Endothelial cell of umbilical vein (primary cell): ENCODE data around the gene PCDHA3. TPM values are rescaled to one million over a fixed set of nuclear protein-coding genes. Genes with fewer than 3 reads are reported as not detected.

ENCODE experiments used
- BruUV-seq: library from RNA; stranded (reverse); fragments of 400-500 nt; replicated peaks from 2 replicates; lab custom pipeline; 2021; lab: Mats Ljungman, UMichigan
- CTCF ChIA-PET: fragments of 300-600, 350-600 bp; sonication (Branson Sonifier 250); formaldehyde crosslinking; loops from one replicate; lab custom pipeline; 2021; ENCODE audit warnings: antibody characterized with exemption, inconsistent platforms; lab: Charles Lee
- POLR2A ChIA-PET: fragments of 300-600, 350-600 bp; sonication (Branson Sonifier 250); formaldehyde crosslinking; loops from one replicate; lab custom pipeline; 2021; ENCODE audit warnings: antibody characterized with exemption, inconsistent platforms; lab: Charles Lee
- DNase-seq: peaks from one replicate; pipeline ENCODE4 v3.0.0-alpha.2; 2011; ENCODE audit warnings: low read depth, low spot score
- FAIRE-seq: peaks from 2 replicates; lab custom pipeline; 2011; peaks lifted over from hg19 to GRCh38; lab: Jason Lieb, UNC
- H2AFZ ChIP-seq: 2 replicates; pipeline ENCODE4 v1.6.0; 2012; ENCODE audit warnings: low read depth, low read length, control low read depth, inconsistent platforms
- H3K27ac ChIP-seq: 2 replicates; pipeline ENCODE4 v1.5.1; 2011; ENCODE audit warnings: low read depth, mild to moderate bottlenecking, control low read depth, low read length, moderate library complexity; ENCODE audit not compliant: insufficient read depth
- H3K27me3 ChIP-seq, 2 experiments: 2 replicates each; pipeline versions ENCODE4 v1.6.0 to v1.6.1; 2011; ENCODE audit warnings: low read length in 2 of 2, mixed read lengths in 1 of 2; ENCODE audit not compliant: control insufficient read depth in 2 of 2, insufficient read depth in 2 of 2
- H3K36me3 ChIP-seq, 2 experiments: 2 replicates in 1 of 2; 3 replicates in 1 of 2; pipeline ENCODE4 v1.5.1; 2011; ENCODE audit warnings: low read length in 2 of 2, mild to moderate bottlenecking in 1 of 2, moderate library complexity in 1 of 2; ENCODE audit not compliant: control insufficient read depth in 2 of 2, insufficient read depth in 2 of 2; ENCODE audit errors: extremely low read depth in 1 of 2
- H3K4me1 ChIP-seq: 3 replicates; pipeline ENCODE4 v1.5.1; 2011; ENCODE audit warnings: mild to moderate bottlenecking, low read length; ENCODE audit not compliant: control insufficient read depth, insufficient read depth; ENCODE audit errors: extremely low read depth
- H3K4me2 ChIP-seq: 2 replicates; pipeline ENCODE4 v1.6.1; 2011; ENCODE audit warnings: low read length, control low read depth, mixed read lengths; ENCODE audit not compliant: insufficient read depth
- H3K4me3 ChIP-seq, 3 experiments: fragments of 200-600 bp in 1 of 3; sonication (generic), shearing (Covaris generic) in 1 of 3; replicated peaks in 1 of 3; 2 replicates each; pipeline ENCODE4 v1.5.1; 2011 to 2016; ENCODE audit warnings: control low read depth in 3 of 3, low read length in 3 of 3, mild to moderate bottlenecking in 2 of 3, inconsistent platforms in 1 of 3, low read depth in 1 of 3, moderate library complexity in 1 of 3; ENCODE audit not compliant: insufficient read depth in 1 of 3
- H3K79me2 ChIP-seq: 2 replicates; pipeline ENCODE4 v1.6.0; 2012; ENCODE audit warnings: low read length, inconsistent platforms; ENCODE audit not compliant: control insufficient read depth, insufficient read depth
- H3K9ac ChIP-seq: replicated peaks from 2 replicates; pipeline ENCODE3; 2011; ENCODE audit warnings: low read length, control low read depth; ENCODE audit not compliant: insufficient read depth; ENCODE audit errors: extremely low read depth
- H3K9me1 ChIP-seq: replicated peaks from 3 replicates; pipeline ENCODE4 v1.6.0; 2011; ENCODE audit warnings: mild to moderate bottlenecking, low read length; ENCODE audit not compliant: control insufficient read depth, insufficient read depth; ENCODE audit errors: extremely low read depth
- H3K9me3 ChIP-seq: replicated peaks from 2 replicates; pipeline ENCODE4 v1.5.1; 2012; ENCODE audit warnings: low read length, inconsistent platforms; ENCODE audit not compliant: control insufficient read depth, insufficient read depth
- H4K20me1 ChIP-seq: replicated peaks from 2 replicates; pipeline ENCODE3; 2011; ENCODE audit warnings: mild to moderate bottlenecking, low read length; ENCODE audit not compliant: control insufficient read depth, insufficient read depth; ENCODE audit errors: extremely low read depth
- EZH2 ChIP-seq: IDR thresholded peaks from 2 replicates; pipeline ENCODE4 v1.6.1; 2012; ENCODE audit warnings: borderline replicate concordance, low read depth, mild to moderate bottlenecking, moderate library complexity, low read length, inconsistent platforms; ENCODE audit not compliant: severe bottlenecking
- FOS ChIP-seq: IDR thresholded peaks from 2 replicates; pipeline ENCODE4 v1.6.1; 2011; ENCODE audit warnings: mild to moderate bottlenecking, low read length, moderate library complexity, borderline replicate concordance; ENCODE audit not compliant: insufficient read depth
- GATA2 ChIP-seq: IDR thresholded peaks from 2 replicates; pipeline ENCODE4 v1.7.0; 2011; ENCODE audit warnings: low read depth, mild to moderate bottlenecking, moderate library complexity, mixed read lengths, low read length; ENCODE audit not compliant: insufficient read length, insufficient read depth
- JUN ChIP-seq: IDR thresholded peaks from 2 replicates; pipeline ENCODE4 v1.6.1; 2011; ENCODE audit warnings: borderline replicate concordance, low read depth; ENCODE audit not compliant: insufficient read length, insufficient read depth
- MYC ChIP-seq: IDR thresholded peaks from one replicate; pipeline ENCODE4 v1.6.1; 2011; ENCODE audit warnings: mild to moderate bottlenecking, low read depth, low read length
- POLR2A ChIP-seq: IDR thresholded peaks from 2 replicates; pipeline ENCODE4 v1.6.1; 2012; ENCODE audit warnings: low read depth, mild to moderate bottlenecking, control low read depth, low read length
- POLR2AphosphoS5 ChIP-seq: IDR thresholded peaks from 2 replicates; pipeline ENCODE4 v1.6.1; 2012; ENCODE audit warnings: low read depth, mild to moderate bottlenecking, control low read depth, low read length, moderate library complexity; ENCODE audit not compliant: insufficient read depth
- dilution Hi-C: fragments of 300-500 bp; cut with MboI; formaldehyde crosslinking; loops from one replicate; pipeline ENCODE4 v1.15.0; 2019; ENCODE audit warnings: low sequenced_read_pairs; ENCODE audit not compliant: extremely low pct_ligation_motif_present
- intact Hi-C: fragments of 100-400 bp; cut with micrococcal nuclease; formaldehyde crosslinking; loops from one replicate; pipeline ENCODE4 v1.10.0; 2022
- polyA plus RNA-seq, 4 experiments: library from polyadenylated mRNA; depleted of rRNA in 3 of 4; stranded (reverse) in 3 of 4; unstranded in 1 of 4; fragments of >200 nt; gene quantifications; 2 replicates each; pipeline versions ENCODE4 v1.2.1 to v1.2.3, GENCODE V29; 2011 to 2012; ENCODE audit warnings: missing spikeins in 1 of 4
- total RNA-seq: library from RNA; stranded (reverse); gene quantifications from 2 replicates; pipeline ENCODE4 v1.2.3, GENCODE V29; 2021
- TF ChIP-seq, protein P1 (sequence below): IDR thresholded peaks from 2 replicates; pipeline ENCODE4 v1.6.1; 2011; ENCODE audit not compliant: insufficient read depth, insufficient read length
- TF ChIP-seq, protein P2 (sequence below), 2 donors: IDR thresholded peaks; 1 replicate in 1 of 2; 2 replicates in 1 of 2; pipeline ENCODE4 v1.5.1; 2011; ENCODE audit warnings: low read length in 2 of 2, mild to moderate bottlenecking in 2 of 2, moderate library complexity in 2 of 2, control low read depth in 1 of 2, inconsistent platforms in 1 of 2, low read depth in 1 of 2; ENCODE audit not compliant: insufficient read depth in 1 of 2; ENCODE audit errors: extremely low read depth in 1 of 2

Gene PCDHA3
- total and polyA plus RNA-seq, 2 donors (not counting 3 experiments of a cell fraction or from before 2014, with no cell fraction given): 0.07 to 0.09 TPM

DNA sequence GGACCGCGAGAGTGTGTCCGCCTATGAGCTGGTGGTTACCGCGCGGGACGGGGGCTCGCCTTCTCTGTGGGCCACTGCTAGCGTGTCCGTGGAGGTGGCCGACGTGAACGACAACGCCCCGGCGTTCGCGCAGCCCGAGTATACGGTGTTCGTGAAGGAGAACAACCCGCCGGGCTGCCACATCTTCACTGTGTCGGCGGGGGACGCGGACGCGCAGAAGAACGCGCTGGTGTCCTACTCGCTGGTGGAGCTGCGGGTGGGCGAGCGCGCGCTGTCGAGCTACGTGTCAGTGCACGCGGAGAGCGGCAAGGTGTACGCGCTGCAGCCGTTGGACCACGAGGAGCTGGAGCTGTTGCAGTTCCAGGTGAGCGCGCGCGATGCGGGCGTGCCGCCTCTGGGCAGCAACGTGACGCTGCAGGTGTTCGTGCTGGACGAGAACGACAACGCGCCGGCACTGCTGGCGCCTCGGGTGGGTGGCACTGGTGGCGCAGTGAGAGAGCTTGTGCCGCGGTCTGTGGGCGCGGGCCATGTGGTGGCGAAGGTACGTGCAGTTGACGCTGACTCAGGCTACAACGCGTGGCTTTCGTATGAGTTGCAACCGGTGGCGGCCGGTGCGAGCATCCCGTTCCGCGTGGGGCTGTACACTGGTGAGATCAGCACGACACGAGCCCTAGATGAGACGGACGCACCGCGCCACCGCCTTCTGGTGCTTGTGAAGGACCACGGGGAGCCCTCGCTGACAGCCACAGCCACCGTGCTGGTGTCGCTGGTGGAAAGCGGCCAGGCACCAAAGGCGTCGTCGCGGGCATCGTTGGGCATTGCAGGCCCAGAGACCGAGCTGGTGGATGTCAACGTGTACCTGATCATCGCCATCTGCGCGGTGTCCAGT lies 35.0 kb downstream of the PCDHA3 start:
- DNase-seq (no peak), FAIRE-seq (no peak)
- no peaks in the 10 kb centered on the region for H3K36me3 ChIP-seq
- H3K4me2 ChIP-seq: no peak overlapping the region
- H3K9me3 ChIP-seq: no peaks in the 10 kb centered on the region
- no peaks in the 10 kb centered on the region for H3K27me3 ChIP-seq
- H4K20me1 ChIP-seq: no peaks in the 10 kb centered on the region
- no peak overlapping the region for H3K27ac ChIP-seq
- H2AFZ ChIP-seq: no peak overlapping the region
- H3K79me2 ChIP-seq: no peaks in the 10 kb centered on the region
- CTCF ChIA-PET: no interaction called here
- no peak overlapping the region for H3K4me3 ChIP-seq
- no TSS peak for BruUV-seq
- POLR2A ChIA-PET: no interaction called here
- TF ChIP-seq JUN (no peak), GATA2 (no peak), EZH2 (no peak), FOS (no peak), MYC (no peak), POLR2A (no peak), POLR2AphosphoS5 (no peak)
- TF ChIP-seq, protein P1, sequence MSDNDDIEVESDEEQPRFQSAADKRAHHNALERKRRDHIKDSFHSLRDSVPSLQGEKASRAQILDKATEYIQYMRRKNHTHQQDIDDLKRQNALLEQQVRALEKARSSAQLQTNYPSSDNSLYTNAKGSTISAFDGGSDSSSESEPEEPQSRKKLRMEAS: no peak
- TF ChIP-seq, protein P2, sequence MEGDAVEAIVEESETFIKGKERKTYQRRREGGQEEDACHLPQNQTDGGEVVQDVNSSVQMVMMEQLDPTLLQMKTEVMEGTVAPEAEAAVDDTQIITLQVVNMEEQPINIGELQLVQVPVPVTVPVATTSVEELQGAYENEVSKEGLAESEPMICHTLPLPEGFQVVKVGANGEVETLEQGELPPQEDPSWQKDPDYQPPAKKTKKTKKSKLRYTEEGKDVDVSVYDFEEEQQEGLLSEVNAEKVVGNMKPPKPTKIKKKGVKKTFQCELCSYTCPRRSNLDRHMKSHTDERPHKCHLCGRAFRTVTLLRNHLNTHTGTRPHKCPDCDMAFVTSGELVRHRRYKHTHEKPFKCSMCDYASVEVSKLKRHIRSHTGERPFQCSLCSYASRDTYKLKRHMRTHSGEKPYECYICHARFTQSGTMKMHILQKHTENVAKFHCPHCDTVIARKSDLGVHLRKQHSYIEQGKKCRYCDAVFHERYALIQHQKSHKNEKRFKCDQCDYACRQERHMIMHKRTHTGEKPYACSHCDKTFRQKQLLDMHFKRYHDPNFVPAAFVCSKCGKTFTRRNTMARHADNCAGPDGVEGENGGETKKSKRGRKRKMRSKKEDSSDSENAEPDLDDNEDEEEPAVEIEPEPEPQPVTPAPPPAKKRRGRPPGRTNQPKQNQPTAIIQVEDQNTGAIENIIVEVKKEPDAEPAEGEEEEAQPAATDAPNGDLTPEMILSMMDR (IDR thresholded peaks at IDR 0.05; ENCODE audit: extremely low read depth in 1 of 2, insufficient read depth in 1 of 2, low read depth in 1 of 2, low read length in 2 of 2): no peak
- dilution Hi-C loops (no loop called here), intact Hi-C loops (no loop called here)
- no peaks in the 10 kb centered on the region for H3K4me1 ChIP-seq
- H3K9me1 ChIP-seq: no peaks in the 10 kb centered on the region
- no peak overlapping the region for H3K9ac ChIP-seq
